HG03039 (cell line): Measurements from ENCODE around the gene MYO18A.

ENCODE experiments used
- ATAC-seq: cut with Tn5 transposase; IDR thresholded peaks from one replicate; pipeline ENCODE4 v1.9.1; 2021; ENCODE audit warnings: mild to moderate bottlenecking, moderate library complexity; ENCODE audit not compliant: unreplicated experiment

Gene MYO18A

DNA sequence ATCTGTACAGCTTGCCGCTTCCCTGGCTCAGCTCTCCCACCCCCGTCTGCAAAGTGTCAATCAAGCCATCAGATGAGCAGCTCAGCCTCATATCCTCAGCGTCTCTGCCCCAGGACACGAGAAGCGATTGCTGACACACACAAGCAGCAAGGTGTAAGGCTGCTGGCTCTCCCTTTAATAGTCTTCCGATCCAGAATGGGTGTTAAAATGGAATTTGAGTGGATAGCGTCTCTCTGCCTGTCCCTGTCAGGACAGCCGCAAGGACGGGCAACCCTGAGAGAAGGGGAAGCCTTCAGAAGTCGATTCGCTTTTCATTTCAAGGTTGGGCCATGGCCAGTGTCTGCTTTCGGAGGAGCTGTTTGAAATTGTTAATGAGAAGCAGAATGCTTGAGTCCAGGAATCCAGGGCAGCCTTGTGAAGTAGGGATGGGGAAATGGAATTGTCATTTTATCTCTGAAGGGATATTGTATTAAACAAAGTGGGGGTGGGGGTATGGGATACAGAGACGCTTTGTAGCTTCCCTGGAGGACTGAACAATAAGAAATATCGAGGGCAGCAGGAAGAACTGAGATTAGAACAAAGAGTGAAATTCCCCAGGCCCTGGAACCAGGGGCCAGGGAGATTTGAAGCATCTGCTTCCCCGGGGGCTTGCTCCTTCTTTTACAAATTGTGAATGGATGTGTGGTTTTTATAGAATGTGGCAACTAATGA, 142.0 kb downstream of the MYO18A start:
- no peak for ATAC-seq

DNA sequence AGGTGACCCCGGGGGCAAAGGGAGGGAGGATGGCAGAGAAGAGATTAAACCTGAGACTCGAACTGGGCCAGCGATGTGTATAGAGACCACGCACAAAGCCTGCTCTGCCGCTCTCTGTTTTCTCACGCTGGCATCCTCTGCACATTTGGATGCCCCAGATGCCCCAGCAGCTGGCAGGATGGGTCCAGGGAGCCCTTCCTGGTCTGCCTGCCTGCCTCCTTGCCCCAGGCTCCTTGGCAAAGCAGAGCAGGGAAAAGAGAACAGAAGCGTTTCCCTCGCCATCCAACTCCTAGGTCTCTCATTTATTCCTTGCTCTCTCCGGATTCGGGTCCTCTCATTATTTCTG, 142.5 kb downstream of the MYO18A start:
- ATAC-seq: no peak

DNA sequence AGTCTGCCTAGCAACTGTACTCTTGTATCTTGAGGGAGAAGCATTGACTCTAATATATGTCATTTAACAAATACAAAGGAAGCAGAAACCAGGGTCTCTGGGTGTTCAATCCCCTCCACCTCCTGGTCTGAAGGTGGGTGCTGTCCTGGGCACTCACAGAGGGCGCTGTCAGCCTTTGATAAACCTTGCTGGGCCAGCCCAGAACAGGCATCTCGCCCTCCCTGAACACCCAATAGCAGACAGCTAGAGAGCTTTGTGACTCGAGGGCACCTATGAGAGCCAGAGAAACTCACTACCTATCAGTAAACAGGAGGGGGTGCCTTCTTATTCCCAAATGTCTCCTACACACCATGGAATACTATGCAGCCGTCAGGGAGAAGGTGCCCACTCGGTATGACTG, 143.6 kb downstream of the MYO18A start:
- no peak for ATAC-seq

DNA sequence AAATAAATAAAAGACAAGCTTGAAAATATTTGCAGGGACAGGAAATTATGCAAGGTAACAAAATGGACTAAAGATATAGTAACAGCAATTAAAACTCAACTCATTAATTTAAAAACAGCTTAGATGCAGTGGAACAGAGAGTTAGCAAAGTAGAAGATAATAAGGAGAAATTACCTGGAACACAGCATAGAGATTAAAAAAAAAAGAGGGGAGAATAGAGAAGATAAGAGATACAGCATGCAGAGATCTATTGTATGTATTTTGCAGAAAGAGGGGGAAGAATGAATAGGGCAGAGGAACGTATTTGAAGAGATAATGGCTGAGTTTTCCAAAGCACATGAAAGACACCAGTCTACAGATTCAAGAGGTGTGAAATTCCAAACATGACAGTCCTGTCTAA, 145.7 kb downstream of the MYO18A start:
- ATAC-seq: no peak

DNA sequence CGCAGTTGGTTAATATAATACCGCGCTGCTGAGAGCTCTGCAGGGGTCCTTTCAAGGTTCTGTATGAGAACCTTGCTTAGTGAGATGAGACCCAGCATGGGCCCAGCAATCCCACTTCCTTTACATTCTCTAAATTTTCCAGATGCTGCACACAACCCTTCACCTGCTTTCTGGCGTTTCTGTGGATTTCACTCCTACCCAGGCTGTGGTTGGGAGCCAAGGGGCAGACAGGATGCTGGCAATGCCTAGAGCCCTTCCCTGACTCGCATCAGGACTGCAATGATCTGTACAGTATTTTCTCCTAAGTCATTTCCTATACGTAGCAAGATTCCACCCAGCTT, 147.4 kb downstream of the MYO18A start:
- ATAC-seq: no peak

DNA sequence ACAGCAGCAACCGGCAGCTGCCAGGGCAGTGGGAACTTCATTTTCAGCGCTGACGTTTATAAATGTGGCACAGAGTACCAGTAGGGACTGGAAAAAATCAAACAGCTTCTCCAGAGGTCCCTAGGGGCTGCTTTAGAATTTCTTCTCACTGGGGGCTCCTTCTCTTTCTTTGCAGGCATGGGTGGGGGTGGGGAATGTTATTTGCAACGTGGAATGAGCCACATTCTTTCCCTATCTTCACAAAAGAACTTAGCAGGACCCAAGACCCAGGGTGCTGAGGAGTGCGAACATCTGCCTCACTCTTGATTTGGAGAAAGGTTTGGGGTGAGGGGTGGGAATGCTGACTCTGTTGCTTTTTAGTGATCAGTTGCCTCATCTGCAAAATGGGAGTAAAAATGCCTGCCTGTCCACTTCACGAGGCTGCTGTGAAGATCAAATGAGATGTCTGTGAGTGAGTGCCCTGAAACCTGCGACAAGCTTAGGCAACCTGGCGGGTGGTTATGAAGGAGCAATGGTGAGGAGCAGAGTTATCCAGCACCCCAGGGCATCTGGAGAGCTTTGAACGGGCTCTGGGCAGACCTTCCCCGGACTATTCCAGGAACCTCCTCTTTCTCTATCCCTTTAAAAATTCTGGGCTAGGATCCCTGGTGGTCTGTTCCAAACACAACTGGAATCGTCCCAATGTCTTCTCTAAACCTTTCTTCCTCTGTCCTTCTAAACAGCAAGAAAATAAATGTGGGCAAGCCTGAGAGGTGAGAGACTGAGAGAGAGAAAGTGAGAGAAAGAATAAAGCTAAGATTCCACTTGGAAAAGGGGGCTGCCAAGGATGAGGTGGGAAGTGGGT, 148.0 kb downstream of the MYO18A start:
- ATAC-seq: no peak

DNA sequence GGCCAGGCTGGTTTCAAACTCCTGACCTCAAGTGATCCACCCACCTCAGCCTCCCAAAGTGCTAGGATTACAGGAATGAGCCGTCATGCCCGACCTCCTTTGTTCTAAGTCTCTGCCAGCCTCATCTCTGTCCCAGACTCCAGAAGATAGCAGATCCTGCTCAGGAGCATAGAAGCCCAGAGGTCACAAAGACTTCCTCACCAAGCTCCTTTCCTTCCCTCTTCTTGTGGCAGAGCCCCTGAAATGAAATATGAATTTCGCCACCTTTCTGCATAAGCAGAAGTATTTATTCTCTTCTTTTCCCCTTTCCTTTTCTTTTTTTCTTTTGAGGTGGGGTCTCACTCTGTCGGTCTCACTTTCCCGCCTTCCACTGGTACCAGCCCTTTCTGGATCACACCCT, 148.7 kb downstream of the MYO18A start:
- no peak for ATAC-seq

DNA sequence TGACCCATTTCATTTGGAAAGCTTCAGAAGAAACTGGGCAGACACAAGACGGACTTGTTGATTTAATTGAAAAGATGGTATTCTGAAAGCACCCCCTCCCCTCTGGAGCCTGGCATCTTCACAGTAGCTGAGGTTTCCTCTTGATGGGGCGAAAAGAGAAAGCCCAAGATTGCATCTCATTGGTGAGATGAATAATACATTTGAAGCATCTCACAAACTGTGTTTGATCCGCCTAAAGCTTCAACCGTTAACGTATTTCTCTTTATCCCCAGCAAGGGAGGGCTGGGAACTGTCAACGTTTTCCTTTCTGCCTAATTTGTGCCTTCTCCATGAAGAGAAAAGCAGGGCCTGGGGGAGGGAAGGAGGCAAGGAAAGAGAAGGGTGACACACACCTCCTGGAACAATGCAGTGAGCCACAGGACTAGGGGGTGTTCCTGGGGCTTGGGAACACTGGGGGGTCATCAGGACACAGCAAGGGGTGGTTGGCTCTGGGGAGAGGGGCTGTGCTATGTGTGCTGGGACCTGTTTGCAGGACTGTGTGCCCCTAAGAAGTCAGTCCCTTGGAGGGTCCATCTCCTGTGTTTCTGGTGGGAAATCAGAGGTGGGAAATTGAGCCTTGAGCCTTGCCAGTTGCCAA, 155.8 kb downstream of the MYO18A start:
- ATAC-seq: no peak

DNA sequence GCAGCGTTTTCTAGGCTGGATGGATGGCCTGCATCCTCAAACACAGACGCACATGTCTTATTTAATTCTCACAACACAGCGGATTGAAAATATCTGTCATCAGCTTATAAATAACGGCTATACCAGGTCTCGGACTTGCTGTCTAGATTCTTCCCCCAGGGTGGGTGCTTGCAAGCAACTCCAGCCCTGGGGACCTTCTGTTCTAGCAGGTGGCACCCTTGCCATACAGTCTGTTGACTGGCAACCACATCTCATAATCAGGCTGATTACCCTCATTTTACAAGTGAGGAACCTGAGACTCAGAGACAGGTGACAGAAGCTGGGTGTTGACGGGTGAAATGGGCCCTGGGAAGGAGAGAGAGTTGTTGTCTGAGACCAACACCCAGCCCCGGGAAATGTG, 158.1 kb downstream of the MYO18A start:
- ATAC-seq: no peak

DNA sequence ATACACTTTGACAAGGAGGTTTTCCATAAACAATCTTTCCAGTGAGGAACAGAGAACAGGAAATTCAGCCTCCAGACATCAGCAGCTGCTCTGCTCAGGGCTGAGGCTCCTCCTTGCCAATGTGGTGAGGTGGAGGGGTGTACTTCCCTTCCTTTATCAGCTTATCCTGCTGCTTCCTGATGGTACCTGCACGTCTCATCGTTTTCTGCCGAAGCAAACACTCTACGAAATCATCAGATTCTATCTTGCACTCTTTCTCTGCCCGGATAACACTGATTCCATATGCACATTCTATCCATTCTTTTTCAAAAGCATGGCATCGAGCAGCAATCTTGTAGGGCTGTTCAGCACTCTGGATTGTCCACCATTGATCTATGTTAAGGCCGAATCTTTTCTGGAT, 159.0 kb downstream of the MYO18A start:
- ATAC-seq: no peak
